GM12878 (cell line): ENCODE measurements around the gene ETV7. TPM values are rescaled to one million over a fixed set of nuclear protein-coding genes. Genes with fewer than 3 reads are reported as not detected.

Experiments used
- ATAC-seq: fragments of 200-7000 bp; cut with Tn5 transposase; 3 replicates; pipeline ENCODE4 v1.9.1; 2020; ENCODE audit warnings: mild to moderate bottlenecking, moderate library complexity
- BruUV-seq: library from RNA; stranded (reverse); fragments of 400-500 nt; replicated peaks from 2 replicates; lab custom pipeline; 2021; lab: Mats Ljungman, UMichigan
- CTCF ChIA-PET: fragments of 300-600 bp; sonication (Branson Sonifier 250); formaldehyde crosslinking; extraction: SDS; loops from one replicate; lab custom pipeline; 2021; ENCODE audit warnings: inconsistent platforms; lab: Yijun Ruan, JAX
- POLR2A ChIA-PET: fragments of 350-600 bp; formaldehyde crosslinking; extraction: SDS; loops from one replicate; lab custom pipeline; 2021; ENCODE audit warnings: inconsistent platforms; lab: Charles Lee
- RAD21 ChIA-PET: fragments of 300-600 bp; sonication (Branson Sonifier 250); formaldehyde crosslinking; loops from one replicate; lab custom pipeline; 2023; ENCODE audit warnings: antibody characterized with exemption; ENCODE audit not compliant: unreplicated experiment; lab: Charles Lee
- SMC1A ChIA-PET: fragments of 300-600 bp; sonication (Branson Sonifier 250); formaldehyde crosslinking; loops from one replicate; lab custom pipeline; 2023; ENCODE audit not compliant: unreplicated experiment, uncharacterized antibody; lab: Charles Lee
- DNase-seq: peaks from one replicate; pipeline ENCODE4 v3.0.0-alpha.2; 2011; ENCODE audit warnings: low read depth, low spot score
- FAIRE-seq: peaks from 3 replicates; lab custom pipeline; 2011; peaks lifted over from hg19 to GRCh38; lab: Jason Lieb, UNC
- H2AFZ ChIP-seq: 2 replicates; pipeline ENCODE4 v1.6.0; 2011; ENCODE audit warnings: low read depth, low read length, control low read depth; ENCODE audit not compliant: control insufficient read depth
- H3K27ac ChIP-seq: 2 replicates; pipeline ENCODE4 v1.5.1; 2011; ENCODE audit warnings: control low read depth; ENCODE audit not compliant: control insufficient read depth, insufficient read depth
- H3K27me3 ChIP-seq, 2 experiments: replicated peaks in 1 of 2; 2 replicates each; pipeline versions ENCODE4 v1.6.0 to v1.6.1; 2011; ENCODE audit warnings: low read length in 1 of 2; ENCODE audit not compliant: control insufficient read depth in 2 of 2, insufficient read depth in 2 of 2
- H3K36me3 ChIP-seq, 2 experiments: 2 replicates each; pipeline ENCODE4 v1.5.1; 2011; ENCODE audit warnings: low read length in 1 of 2; ENCODE audit not compliant: control insufficient read depth in 2 of 2, insufficient read depth in 2 of 2
- H3K4me1 ChIP-seq: 2 replicates; pipeline ENCODE4 v1.6.1; 2011; ENCODE audit warnings: mild to moderate bottlenecking, low read length, moderate library complexity, mixed read lengths; ENCODE audit not compliant: control insufficient read depth, insufficient read depth
- H3K4me2 ChIP-seq: 2 replicates; pipeline ENCODE4 v1.6.0; 2011; ENCODE audit warnings: control low read depth; ENCODE audit not compliant: control insufficient read depth, insufficient read depth
- H3K4me3 ChIP-seq: fragments of 200-600 bp; sonication (generic); 2 replicates; pipeline ENCODE4 v1.5.1; 2016
- H3K79me2 ChIP-seq: 2 replicates; pipeline ENCODE4 v1.6.0; 2011; ENCODE audit warnings: low read length; ENCODE audit not compliant: control insufficient read depth, insufficient read depth
- H3K9ac ChIP-seq: 2 replicates; pipeline ENCODE4 v1.8.0; 2011; ENCODE audit warnings: low read length, control low read depth, mixed read lengths; ENCODE audit not compliant: control insufficient read depth, insufficient read depth
- H3K9me3 ChIP-seq: replicated peaks from 3 replicates; pipeline ENCODE4 v1.5.1; 2011; ENCODE audit warnings: mild to moderate bottlenecking, low read length; ENCODE audit not compliant: control insufficient read depth, insufficient read depth
- H4K20me1 ChIP-seq: 2 replicates; pipeline ENCODE4 v1.6.0; 2011; ENCODE audit not compliant: control insufficient read depth, insufficient read depth
- BACH1 ChIP-seq: fragments of 450-650 bp; IDR thresholded peaks from 2 replicates; pipeline ENCODE4 v1.6.1; 2017; ENCODE audit warnings: mild to moderate bottlenecking, borderline replicate concordance
- CUX1 ChIP-seq: IDR thresholded peaks from 2 replicates; pipeline ENCODE4 v1.6.1; 2012; ENCODE audit warnings: improper control_type of control experiment, low read depth, low read length; ENCODE audit not compliant: insufficient replicate concordance
- HSF1 ChIP-seq: fragments of 150-350 bp; IDR thresholded peaks from 2 replicates; pipeline ENCODE4 v1.6.1; 2014; ENCODE audit warnings: mild to moderate bottlenecking, low read depth, low read length
- NR2F1 ChIP-seq: fragments of 450-650 bp; conservative IDR thresholded peaks from 2 replicates; pipeline ENCODE4 v1.6.1; 2017; ENCODE audit warnings: mild to moderate bottlenecking
- SP1 ChIP-seq: IDR thresholded peaks from one replicate; pipeline ENCODE4 v1.6.1; 2011; ENCODE audit warnings: low read depth, low read length
- WRNIP1 ChIP-seq: IDR thresholded peaks from 2 replicates; pipeline ENCODE4 v1.6.1; 2011; ENCODE audit warnings: low read depth, low read length, improper control_type of control experiment, borderline replicate concordance
- WGBS: methylation state at CpG from one replicate; pipeline ENCODE4 v1.1.6; 2016; ENCODE audit warnings: low lambda C conversion rate; ENCODE audit not compliant: insufficient replicate concordance, insufficient coverage; ENCODE audit errors: missing lambda C conversion rate; 5-methylcytosine and 5-hydroxymethylcytosine counted together
- in situ Hi-C: fragments of 300-500 bp; cut with MboI; formaldehyde crosslinking; loops from 9 replicates; pipeline ENCODE4 v1.14.3; 2018; ENCODE audit warnings: mixed read lengths
- intact Hi-C: fragments of 100-400 bp; cut with micrococcal nuclease; formaldehyde crosslinking; loops from one replicate; pipeline ENCODE4 v1.14.2; 2022; ENCODE audit not compliant: unreplicated experiment
- polyA plus RNA-seq, 11 experiments: library from polyadenylated mRNA; depleted of rRNA in 4 of 11; unstranded in 6 of 11; stranded (reverse) in 5 of 11; fragments of >200 nt; fragmentation: Nextera tagmentation in 4 of 11; fragmentation: Illumina TruSeq in 1 of 11; extraction: Ambion mirVana in 4 of 11; extraction: Trizol in 1 of 11; gene quantifications; 1 replicate in 1 of 11; 2 replicates in 10 of 11; pipeline versions ENCODE4 v1.2.1 to v1.2.3, GENCODE V29; 2011 to 2016; ENCODE audit warnings: inconsistent platforms in 2 of 11, missing spikeins in 2 of 11, low read depth in 1 of 11
- total RNA-seq, 4 experiments: library from RNA; depleted of rRNA in 3 of 4; stranded (reverse); fragments of >200 nt in 3 of 4; fragmentation: Illumina TruSeq in 1 of 4; extraction: Trizol in 1 of 4; gene quantifications; 2 replicates each; pipeline versions ENCODE4 v1.2.1 to v1.2.3, GENCODE V29; 2013 to 2021

The ETV7 gene
- total and polyA plus RNA-seq, 10 of the 15 experiments (the other 5 are each of a cell fraction or from before 2014, with no cell fraction given), result 0.04 to 1.8 (median 1.3) TPM

- TF ChIP-seq CUX1 (no peak), SP1 (no peak), HSF1 (no peak)
- TF ChIP-seq, all 136 proteins: peak for 0
Observed at GRCh38 chr6:36322591-36322990, 64.9 kb downstream of the ETV7 start (continued).

GRCh38 chr6:36320475-36320874 is 67.0 kb downstream of the ETV7 start:
- ATAC-seq (no peak), FAIRE-seq (no peak), DNase-seq (no peak)
- POLR2A ChIA-PET, result no interaction called here
- Histone ChIP-seq H3K36me3 (no peaks in the 10 kb centered on the region), H2AFZ (no peak overlapping the region), H3K9ac (no peak overlapping the region), H3K4me3 (no peak overlapping the region), H4K20me1 (no peaks in the 10 kb centered on the region), H3K27ac (no peak overlapping the region), H3K79me2 (no peaks in the 10 kb centered on the region), H3K27me3 (no peaks in the 10 kb centered on the region), H3K4me1 (no peaks in the 10 kb centered on the region), H3K9me3 (no peaks in the 10 kb centered on the region), H3K4me2 (no peak overlapping the region)
- RAD21 ChIA-PET, result no interaction called here
- CTCF ChIA-PET, result interaction anchor here (0.9 to 2.3 kb wide), 6 partner anchors 13 to 114 kb away, joined by 3 to 8 read pairs (median 4); partner anchors contain the start of gene BNIP5
- in situ Hi-C loops, result no loop called here
- TF ChIP-seq BACH1 (no peak), WRNIP1 (no peak), NR2F1 (peak; percentile 39; the same call in 1 of the 2 replicates)
- intact Hi-C loops, result no loop called here
- no TSS peak for BruUV-seq
- SMC1A ChIA-PET, result interaction anchor here (1.1 to 3.0 kb wide), 3 partner anchors 14 to 38 kb away, joined by 3 to 9 read pairs (median 5); partner anchors contain the start of gene BNIP5
- 55% methylated on average over 11 of the region's 11 CpGs for WGBS
